Stimulated activated CD4-positive, alpha-beta T cell treated with anti-CD3 and anti-CD28 coated beads, Interleukin-1b, Interleukin-23, amount 100 ng/mL, for 1 hour (primary cell): ENCODE results near the gene ALG11.
"Not testable (repeated sequence)": the region's sequence is repeated elsewhere in the genome, so short reads cannot be mapped to it uniquely, and the experiment has no call there.

ENCODE experiments used
- DNase-seq, 2 donors: peaks; one replicate each; pipeline ENCODE4 v3.0.0-alpha.2; 2020; ENCODE audit warnings: low read depth in 2 of 2

Gene ALG11

GRCh38 chr13:52029569-52029968 is 17.4 kb downstream of the ALG11 start:
- DNase-seq = no peak

DNA sequence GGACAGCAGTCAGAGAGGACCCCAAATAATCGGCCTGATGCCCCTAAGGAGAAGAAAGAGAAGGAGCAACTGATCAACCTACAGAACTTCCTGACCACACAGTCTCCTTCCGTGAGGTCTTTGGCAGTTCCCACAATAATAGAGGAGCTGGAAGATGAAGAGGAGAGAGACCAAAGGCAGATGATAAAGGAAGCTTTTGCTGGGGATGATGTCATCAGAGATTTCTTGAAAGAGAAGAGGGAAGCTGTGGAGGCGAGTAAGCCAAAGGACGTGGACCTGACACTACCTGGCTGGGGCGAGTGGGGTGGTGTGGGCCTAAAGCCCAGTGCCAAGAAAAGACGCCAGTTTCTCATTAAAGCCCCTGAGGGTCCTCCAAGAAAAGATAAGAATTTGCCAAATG is 18.2 kb downstream of the ALG11 start:
- not testable (repeated sequence) for DNase-seq

GRCh38 chr13:52033039-52033438 is 20.8 kb downstream of the ALG11 start:
- no peak for DNase-seq

- no peak for DNase-seq
Observed at GRCh38 chr13:52034616-52035226, 22.5 kb downstream of the ALG11 start.

- no peak for DNase-seq
Observed at GRCh38 chr13:52036037-52036436, 23.8 kb downstream of the ALG11 start.

DNA sequence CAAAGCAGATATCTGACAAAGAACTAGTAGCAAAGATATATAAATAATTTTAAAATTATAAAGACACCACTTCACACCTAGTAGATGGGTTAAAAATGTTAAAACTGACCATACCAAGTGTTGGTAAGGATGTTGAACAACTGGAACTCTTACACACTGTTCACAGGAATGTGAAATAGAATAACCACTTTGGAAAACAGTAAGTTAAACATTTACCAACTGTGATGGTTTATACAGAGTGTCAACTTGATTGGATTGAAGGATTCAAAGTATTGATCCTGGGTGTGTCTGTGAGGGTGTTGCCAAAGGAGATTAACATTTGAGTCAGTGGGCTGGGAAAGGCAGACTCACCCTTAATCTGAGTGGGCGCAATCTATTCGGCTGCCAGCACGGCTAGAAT is 31.5 kb downstream of the ALG11 start:
- DNase-seq = no peak

- no peak for DNase-seq
Observed at GRCh38 chr13:52047463-52047862, 35.3 kb downstream of the ALG11 start.

GRCh38 chr13:52048516-52048915 is 36.3 kb downstream of the ALG11 start:
- no peak for DNase-seq

DNA sequence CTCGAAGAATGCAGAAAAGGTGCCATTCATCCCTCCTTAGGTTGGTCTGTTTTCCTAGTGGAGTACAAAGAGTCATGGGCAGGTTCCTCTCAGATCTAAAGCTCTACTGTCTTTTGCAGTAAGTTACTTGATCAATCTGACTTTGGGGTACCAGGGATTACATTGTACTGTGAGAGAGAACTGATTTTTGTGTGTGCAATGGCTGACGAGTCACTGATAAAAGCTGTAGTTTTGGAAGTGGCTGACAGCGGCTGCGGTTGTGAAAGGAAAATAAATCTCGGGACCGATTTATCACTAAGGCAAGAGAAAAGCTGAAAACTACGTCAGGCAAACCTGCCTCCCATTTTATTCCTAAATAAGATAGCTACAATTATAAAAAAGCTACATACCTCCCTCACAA is 39.2 kb downstream of the ALG11 start:
- no peak for DNase-seq

- no peak for DNase-seq
Observed at GRCh38 chr13:52053460-52053859, 41.3 kb downstream of the ALG11 start.

DNA sequence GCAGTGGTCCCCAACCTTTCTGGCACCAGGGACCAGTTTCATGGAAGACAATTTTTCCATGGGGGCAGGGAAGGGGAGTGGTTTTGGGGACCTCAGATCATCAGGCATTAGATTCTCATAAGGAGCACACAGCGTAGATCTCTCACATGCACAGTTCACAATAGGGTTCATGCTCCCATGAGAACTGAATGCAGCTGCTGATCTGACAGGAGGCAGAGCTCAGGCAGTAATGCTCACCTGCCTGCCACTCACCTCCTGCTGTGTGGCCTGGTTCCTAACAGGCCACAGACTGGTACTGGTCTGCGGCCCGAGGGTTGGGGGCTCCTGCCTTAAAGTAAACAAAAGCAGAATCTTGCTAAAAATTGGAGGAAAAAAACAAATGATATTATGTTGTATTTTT is 48.9 kb downstream of the ALG11 start:
- DNase-seq = not testable (repeated sequence)

GRCh38 chr13:52061587-52061986 is 49.4 kb downstream of the ALG11 start:
- no peak for DNase-seq

DNA sequence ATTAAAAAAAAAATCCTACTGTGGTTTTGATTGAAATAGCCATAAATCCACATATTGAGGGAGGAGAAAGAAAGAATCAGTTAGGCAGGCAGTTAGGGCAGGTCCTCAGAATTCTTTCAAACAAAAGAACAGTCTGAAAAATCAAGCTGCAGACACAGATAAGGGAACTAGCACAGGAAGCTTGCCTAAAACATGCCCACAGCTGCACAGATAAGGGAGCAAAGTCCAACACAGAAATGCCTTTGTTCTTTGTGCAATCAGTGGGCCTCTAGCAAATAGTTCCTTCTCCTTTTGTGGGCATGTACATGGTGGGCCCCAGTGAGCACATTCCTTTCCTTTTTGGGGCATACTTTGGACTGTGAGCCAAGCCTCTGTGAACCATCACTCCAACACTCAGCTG is 55.0 kb downstream of the ALG11 start:
- no peak for DNase-seq

GRCh38 chr13:52070929-52071523 is 58.8 kb downstream of the ALG11 start:
- no peak for DNase-seq
